Measurements from ENCODE around the gene STOML1.
"Not testable (repeated sequence)": the region's sequence is repeated elsewhere in the genome, so short reads cannot be mapped to it uniquely, and the experiment has no call there.

STOML1 gene

DNA sequence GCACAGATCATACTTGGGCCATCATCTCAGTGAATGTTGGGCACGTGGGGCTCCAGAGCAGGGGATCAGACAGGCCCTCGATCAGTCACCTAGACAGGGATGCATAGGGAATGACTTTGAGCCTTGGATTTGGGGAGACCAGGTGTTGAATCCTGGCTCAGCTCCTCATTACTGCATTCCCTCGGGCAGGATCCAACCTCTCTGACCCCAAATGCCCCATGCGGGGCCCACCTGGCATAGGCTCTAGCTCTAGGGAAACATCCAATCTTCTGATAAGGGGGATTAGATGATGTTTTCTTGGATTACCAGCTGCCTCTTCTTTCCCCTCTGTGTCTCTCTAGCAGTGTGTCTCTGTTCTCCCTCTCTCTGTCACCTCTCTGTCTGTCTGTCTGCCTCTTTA, 43.1 kb downstream of the STOML1 start:
- DNase-seq (ENCODE audit: extremely low read depth in 1 of 2, low read depth in 1 of 2): no peak

DNA sequence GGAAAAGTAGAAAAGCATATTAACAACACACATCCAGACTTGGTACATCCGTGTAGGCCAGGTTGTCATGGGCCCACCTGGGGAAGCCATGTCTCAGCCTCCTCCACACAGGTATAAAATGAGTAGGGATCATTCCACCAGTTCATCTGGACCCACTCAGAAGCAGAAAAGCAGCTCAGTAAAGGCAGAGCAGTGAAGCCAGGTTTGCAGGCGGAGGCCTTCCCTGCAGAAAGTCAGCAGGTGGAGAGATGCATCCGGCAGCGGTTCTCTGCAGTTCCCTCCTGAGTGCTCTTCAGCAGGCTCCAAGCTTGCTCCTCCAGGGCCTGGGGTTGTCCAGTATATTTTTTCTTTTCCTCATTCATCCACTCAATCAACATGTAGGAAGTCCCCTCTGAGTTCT, 43.7 kb downstream of the STOML1 start:
- DNase-seq (ENCODE audit: extremely low read depth in 1 of 2, low read depth in 1 of 2): no peak

DNA sequence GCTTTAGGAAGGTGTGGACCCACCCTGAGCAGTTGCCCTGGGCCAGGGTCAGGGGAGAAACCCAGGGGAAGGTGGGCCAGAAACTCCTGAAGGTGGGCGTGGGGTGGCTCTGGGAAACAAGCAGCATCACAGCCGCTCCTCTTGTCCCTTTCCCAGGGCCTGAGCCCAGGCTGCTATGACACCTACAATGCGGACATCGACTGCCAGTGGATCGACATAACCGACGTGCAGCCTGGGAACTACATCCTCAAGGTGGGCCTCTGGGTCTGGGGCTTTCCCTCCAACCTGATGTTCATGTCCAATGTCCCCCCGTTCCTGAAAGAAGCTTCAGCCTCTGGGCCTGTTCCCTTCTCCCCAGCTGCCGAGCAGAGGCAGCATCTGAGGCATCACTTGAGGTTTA, 44.4 kb downstream of the STOML1 start:
- no peak for DNase-seq (ENCODE audit: extremely low read depth in 1 of 2, low read depth in 1 of 2)

DNA sequence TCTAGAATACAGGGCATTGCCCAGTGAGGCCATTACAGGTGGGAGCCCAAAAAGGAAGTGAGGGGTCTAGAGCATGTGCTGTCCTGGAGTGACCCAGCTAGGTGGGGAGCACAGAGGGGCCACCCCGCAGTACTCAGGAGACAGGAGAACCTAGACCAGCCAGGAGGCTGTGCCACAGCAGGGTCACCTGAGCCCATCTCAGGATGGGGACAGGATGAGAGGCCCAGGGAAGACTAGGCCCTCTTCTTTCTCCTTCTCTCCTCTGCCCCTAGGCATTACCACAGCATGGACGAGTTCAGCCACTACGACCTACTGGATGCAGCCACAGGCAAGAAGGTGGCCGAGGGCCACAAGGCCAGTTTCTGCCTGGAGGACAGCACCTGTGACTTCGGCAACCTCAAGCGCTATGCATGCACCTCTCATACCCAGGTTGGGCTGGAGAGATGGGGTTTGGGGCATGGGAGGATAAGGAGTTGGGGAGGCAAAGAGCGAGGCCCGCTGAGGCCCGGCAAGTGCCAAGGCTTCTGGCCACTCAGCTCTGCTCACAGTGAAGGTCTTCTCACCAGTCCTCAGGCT, 45.2 kb downstream of the STOML1 start:
- no peak for DNase-seq (ENCODE audit: extremely low read depth in 1 of 2, low read depth in 1 of 2)

DNA sequence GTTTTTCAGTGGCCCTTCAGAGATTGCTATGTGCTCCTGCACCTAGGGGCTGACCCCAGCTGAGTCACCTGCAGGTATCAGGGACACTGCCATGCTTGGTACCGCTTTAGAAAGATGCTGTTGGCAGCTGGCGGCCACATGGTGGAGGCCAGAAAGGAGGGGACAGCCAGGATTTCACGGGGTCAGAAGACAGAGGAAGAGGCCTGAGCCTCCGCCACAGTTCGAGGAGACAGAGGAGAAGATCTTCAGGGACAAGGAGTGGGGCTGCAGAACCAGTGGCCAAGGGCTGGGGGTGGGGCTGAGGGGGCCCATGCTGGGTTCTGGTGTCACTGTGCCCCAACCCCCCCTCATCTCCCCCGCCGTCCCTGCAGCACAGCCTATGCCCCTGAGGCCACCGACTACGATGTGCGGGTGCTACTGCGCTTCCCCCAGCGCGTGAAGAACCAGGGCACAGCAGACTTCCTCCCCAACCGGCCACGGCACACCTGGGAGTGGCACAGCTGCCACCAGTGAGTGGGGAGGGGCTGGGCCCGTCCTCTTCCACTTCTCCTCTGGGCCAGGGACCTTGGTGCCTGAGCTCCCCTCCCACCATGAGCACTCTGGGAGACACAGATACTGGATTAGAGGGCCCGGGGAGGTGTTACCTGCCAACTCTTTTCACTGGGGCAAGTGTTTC, 45.9 kb downstream of the STOML1 start:
- DNase-seq (ENCODE audit: extremely low read depth in 1 of 2, low read depth in 1 of 2): no peak

DNA sequence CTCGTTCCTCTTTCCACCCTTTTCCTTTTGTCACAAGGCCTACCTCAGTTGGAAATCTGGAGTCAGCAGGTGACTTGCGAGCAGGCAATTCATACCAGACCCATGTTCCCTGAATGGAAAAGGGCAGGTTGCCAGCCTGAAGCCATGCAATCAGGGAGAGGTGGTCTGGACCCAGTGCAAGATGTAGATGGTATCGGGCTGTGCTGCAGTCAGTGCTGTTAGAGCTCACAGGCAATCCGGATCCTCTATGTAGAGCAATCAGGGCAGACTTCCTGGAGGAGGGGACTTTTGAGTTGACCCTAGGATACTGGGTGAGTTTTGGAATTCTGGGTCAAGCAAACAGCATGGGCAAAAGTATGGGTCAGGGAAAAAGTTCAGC, 47.0 kb downstream of the STOML1 start:
- DNase-seq (ENCODE audit: extremely low read depth in 1 of 2, low read depth in 1 of 2): no peak

DNA sequence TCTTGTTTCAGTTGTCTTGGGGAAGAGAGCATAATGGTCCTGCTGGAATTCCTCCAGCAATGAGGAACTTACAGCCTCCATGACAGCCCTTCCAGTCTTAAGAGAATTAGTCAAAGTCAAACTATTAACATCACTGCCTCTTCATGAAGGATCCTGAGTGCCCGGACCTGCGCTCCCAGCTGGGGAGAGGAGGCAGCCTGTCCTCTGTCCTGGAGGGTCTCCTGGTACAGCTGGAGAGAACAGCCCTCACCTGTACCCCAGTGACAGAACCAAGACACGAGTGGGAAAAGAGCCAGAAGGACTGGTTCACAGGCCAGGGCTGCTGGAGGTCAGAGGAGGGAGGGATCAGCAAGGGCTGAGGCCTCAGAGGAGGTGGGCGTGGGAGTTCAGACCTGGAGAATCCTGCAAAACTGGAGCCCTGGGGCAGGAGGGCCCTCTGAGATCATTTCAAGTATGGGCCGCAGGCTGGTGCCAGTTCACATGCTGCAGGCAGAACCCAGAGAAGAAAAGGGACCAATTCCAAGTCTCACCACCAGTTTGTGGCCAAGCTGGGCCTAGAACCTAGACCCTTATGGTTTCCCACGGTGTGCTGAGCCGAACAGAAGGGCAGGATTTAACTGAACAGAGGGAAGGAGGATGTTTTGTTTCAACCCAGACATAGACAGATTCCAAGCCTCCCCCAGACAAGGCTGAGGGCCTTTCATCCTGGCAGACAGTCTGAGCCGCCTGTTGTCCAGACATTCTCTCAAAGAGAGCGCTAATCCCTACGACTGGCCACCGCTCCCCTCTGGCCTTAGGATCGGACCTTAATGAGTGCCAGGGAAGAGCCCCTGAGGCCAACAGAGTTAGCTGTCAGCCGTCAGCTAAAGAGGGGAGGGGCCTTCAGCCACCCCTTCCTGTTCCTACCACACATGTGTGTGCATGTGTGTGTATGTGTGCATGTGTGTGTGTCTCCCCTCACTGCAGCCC, 47.6 kb downstream of the STOML1 start:
- DNase-seq (ENCODE audit: extremely low read depth in 1 of 2, low read depth in 1 of 2): no peak

DNA sequence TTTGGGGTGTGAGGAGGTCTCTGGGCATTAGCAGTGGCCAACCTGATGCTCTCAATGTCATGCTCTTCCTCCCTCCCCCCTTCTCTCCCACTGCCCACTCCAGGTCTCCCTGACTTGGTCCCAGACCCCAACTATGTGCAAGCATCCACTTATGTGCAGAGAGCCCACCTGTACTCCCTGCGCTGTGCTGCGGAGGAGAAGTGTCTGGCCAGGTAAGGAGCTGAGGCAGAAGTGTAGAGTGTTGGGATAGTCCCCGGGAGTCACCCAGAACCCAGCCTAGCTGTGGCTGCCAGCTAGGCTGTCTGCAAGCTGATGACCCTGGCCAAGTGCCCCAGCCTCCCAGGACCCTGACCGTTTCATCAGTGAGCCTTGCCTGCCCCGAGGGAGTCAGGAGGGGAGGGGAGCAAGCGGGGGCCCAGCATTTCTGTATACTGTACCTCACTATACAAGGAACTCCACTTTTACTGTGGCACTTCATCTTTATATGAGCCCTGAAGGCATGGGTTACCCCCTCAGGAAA, 49.3 kb downstream of the STOML1 start:
- DNase-seq (ENCODE audit: extremely low read depth in 1 of 2, low read depth in 1 of 2): no peak

DNA sequence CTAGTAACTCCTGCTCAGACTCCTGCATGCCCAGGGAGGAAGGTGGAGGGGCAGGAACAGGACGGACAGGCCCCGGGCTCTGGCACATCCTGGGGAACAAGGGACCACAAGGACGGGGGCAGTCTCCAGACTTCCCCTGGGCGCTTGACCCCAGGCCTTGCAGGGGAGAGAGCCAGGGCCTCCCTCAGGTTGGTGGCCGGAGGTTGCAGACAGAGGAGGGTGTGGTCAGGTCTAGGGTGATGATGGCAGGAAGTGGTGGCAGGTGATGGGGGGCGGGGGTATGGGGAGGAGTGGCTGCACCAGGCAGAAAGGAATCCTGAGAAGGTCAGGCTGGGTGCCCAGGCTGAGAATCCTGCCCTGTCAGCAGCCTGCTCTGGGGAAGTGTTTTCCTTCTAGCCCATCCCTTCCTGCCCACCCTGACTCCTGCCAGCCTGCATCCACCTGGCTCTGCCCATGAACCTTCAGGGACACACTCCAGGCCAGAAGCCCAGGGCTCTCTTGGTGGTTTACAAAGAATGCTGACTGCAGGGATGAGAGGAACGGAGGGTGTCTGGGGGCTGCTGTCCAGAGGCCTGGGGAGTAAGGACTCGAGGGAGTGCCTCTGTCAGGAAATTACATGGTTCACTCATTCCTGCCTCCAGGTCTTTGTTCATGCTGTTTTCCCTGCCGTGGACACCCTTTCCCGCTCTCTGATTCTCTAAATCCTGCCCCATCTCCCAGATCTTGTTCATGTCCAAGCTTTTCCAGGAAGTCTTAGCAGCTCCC, 50.0 kb downstream of the STOML1 start:
- no peak for DNase-seq (ENCODE audit: extremely low read depth in 1 of 2, low read depth in 1 of 2)

DNA sequence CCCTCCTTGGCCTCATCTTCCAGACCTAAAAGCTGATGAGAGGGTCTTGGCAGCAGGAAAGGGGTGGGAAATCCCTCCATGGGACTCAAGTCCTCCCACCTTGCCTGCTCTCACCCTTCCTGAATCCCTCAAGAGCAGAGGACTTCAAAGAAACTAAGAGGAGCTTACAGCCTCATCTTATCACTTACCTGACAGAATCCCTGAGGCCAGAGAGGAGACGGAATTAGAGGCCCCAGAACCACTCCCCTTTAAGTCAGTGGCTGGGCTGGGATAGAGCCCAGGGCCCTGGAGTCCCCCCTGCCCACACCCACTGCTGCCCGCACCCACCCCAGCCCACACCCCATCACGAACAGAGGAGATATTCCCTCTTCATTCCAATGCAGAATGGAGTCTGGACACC, 50.6 kb downstream of the STOML1 start:
- no peak for DNase-seq (ENCODE audit: extremely low read depth in 1 of 2, low read depth in 1 of 2)

DNA sequence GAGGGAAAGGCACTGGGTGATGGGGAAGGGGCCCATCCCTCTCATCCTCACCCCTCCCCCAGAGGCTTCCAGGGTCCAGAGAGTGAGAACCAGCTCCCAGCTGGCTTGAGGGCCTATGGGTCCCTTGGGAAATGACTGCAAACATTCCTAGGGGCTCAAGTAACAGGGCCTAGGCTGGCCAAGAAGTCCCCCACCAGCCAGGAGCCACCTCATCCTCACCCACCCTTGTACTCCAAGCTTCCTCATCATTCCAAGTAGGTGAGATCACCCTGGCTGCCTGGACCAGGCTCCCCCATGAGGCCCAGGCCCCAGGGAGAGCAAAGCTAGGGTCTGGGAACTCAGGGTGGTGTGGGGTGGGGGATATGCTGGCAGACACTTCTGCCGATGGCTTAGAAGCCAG, 51.1 kb downstream of the STOML1 start:
- no peak for DNase-seq (ENCODE audit: extremely low read depth in 1 of 2, low read depth in 1 of 2)

DNA sequence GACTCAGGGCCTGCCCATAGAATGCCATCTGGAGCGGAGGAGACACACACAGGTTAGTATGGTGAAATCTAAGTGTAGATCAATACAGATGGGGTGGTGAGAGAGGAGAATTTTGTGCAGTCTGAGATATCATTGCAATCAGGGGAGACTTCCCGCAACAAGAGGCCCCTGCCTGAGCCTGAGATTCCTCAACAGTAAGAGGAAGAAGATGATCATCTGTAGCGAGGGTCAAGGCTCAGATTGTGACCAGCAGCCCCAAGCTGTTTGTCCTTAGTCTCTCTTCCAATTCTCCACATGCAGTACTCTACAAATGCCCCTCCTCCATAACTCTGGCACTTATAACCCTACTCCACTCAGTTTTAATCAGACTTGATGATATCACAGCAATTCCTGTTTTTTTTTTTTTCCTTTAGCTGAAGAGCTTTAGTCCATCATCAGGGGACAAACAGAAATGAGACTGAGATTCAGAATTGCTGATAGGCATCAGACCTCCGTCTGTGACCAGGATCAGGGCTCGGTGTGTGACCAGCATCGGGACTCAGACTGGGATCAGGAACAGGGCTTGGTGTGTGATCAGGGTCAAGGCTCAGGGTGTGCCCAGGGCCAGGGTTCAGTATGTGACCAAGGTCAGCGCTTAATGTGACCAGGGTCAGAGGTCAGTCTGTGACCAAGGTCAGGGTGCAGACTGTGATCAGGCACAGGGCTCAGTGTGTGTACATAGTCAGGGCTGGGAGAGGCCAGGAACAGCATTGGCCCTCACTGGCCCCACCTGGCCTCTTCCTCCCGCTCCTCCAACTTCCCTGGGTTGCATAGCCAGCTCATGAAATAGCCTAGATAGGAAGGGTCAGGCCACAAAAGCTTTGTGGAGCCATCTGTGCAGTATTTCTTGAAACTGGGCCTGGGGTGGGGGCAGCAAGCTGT, 51.8 kb downstream of the STOML1 start:
- no peak for DNase-seq (ENCODE audit: extremely low read depth in 1 of 2, low read depth in 1 of 2)

DNA sequence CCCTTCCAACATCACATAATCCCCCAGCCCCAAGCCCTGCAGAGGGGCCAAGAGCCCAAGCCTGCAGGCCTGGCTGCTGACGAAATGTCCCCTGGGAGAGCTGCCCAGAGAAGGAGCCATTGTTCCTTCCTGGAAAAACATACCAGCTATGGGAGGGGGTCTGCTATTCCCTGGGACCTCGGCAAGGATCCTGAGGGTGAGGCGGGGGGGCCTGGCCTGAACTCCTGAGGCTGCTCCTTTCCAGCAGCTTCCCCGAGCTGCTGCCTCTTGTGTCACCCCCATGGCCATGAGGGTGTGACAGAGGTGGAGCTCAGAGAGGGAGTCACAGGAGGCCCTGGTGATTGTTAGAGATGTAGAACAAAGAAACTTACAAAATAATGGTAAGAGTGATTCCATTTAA, 53.0 kb downstream of the STOML1 start:
- DNase-seq (ENCODE audit: extremely low read depth in 1 of 2, low read depth in 1 of 2): no peak

DNA sequence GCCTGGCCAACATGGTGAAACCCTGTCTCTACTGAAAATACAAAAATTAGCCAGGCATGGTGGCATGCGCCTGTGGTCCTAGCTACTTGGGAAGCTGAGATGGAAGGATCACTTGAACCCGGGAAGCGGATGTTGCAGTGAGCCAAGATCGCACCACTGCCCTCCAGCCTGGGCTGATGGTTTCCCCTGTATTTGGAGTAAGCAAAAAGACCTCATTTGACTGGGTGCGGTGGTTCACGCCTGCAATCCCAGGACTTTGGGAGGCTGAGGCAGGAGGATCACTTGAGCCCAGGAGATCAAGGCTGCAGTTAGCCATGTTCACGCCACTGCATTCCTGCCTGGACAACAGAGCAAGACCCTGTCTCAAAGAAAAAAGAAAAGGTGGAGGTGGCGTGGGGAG, 53.6 kb downstream of the STOML1 start:
- not testable (repeated sequence) for DNase-seq (ENCODE audit: extremely low read depth in 1 of 2, low read depth in 1 of 2)

DNA sequence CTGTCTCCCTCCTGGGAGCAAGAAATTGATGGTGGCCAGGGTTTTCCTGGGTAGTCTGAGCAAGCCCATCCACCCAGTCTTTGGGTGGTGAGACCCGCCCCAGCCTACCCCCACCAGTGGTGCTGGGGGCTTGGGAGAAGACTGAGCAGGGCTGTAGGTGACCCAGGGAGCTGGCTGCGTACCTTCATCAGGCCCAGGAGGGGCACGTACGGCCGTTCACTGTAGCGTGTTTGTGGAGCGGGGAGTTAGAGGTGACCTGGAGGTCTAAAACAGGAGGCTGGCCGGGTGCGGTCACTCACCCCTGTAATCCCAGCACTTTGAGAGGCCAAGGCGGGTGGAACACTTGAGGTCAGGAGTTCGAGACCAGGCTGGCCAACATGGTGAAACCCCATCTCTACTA, 54.4 kb downstream of the STOML1 start:
- DNase-seq (ENCODE audit: extremely low read depth in 1 of 2, low read depth in 1 of 2): no peak

DNA sequence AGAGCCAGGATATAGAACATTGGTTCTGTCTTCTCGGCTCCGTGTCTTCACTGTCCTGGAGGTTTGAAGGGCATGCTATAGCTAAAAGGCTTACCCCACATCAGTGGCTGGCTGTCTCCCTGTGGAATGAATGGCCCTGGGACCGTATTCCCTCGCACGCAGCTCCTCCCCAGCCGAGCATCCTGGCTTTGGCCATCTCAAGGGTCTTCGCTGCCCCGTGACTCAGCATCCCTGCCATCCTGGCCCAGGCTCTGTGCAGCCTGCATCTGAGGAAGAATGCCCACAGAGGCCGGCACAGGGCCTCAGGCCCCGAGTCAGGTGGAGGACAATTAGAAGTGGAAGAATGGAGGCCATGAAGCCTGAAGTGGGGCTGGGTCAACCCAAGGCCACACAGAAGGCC, 54.8 kb downstream of the STOML1 start:
- no peak for DNase-seq (ENCODE audit: extremely low read depth in 1 of 2, low read depth in 1 of 2)

DNA sequence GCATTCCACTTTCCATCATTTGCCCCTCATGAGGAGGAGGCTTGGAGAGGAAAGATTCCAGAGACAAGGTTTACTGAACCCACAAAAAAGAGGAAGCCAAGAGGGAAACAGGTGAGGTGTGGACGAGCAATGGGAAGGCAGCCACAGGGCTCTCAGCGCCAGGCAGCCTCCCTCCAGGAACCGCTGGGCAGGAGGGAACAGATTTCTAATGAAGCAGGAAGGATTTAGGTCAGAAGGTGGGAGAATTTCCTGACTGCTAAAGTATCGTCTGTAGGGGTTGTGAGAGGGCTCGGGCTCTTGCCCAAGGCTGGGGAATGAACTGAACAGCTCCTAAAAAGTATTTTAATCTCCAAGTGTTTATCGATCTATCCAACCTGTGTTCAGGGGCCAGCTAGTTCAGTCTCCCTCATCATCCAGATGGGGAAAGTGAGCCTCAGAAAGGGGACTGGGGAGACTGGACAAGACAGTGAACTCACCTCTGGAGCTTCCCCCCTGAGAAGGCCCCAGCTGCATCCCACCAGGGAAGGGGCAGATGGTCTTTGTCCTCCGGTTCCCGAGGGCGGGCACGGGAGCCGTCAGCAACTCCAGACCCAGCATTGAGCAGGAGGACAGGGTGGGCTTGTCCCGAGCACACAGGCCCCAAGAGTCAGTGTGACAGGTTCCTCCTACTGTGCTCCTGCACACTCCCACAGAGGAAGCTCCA, 55.4 kb downstream of the STOML1 start:
- DNase-seq (ENCODE audit: extremely low read depth in 1 of 2, low read depth in 1 of 2): no peak

DNA sequence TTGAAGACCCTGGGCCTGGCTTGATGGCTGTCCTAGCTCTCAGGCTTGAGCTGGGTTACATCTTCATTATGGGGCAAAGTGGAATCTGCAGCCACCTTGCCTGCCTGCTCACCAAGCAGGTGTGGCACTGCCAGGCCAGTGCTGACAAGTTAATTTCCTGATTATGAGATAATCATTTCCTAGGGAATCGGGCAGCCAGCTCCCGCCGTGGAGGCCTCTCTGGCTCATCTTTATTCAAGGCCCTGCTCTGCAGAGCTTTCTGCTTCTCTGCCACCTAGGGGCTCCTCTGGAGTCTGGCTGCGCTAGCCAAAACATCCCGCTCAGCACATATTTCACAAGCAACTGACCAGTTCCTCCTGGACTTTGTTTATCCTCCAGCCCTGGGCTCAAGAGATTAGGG, 55.9 kb downstream of the STOML1 start:
- no peak for DNase-seq (ENCODE audit: extremely low read depth in 1 of 2, low read depth in 1 of 2)

DNA sequence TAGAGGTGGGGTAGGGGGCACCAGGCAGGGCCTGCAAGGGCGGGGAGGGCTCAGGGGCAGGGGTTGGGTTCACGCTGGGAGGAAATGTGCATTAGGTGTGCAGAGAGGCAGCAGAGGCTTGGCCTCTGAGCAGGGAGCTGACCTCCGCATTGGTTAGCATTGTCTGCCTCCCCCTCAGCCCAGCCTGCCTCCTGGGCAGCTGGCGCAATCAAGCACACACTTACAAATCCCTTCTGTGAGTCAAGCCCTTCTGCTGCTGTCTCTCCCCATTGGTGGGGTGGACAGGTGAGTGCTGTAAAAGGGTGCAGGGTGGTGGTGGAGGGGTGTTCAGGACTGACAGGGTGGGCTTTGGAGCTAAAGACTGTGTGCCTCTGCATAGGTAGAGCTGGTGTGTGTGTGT, 56.5 kb downstream of the STOML1 start:
- DNase-seq (ENCODE audit: extremely low read depth in 1 of 2, low read depth in 1 of 2): no peak
